Parathyroid adenoma (tissue), 2 donors: Measurements from ENCODE around the gene SERINC5.
"Not testable (repeated sequence)": the region's sequence is repeated elsewhere in the genome, so short reads cannot be mapped to it uniquely, and the experiment has no call there.

Experiments
- H2AFZ ChIP-seq: fragments of 300-600 bp; sonication (generic); one replicate; pipeline ENCODE4 v1.7.0; 2017; ENCODE audit warnings: antibody characterized with exemption, mild to moderate bottlenecking
- H3K27ac ChIP-seq: fragments of 300-600 bp; sonication (generic); one replicate; pipeline ENCODE4 v1.7.0; 2017
- H3K27me3 ChIP-seq: fragments of 300-600 bp; sonication (generic); one replicate; pipeline ENCODE4 v1.7.0; 2017; ENCODE audit warnings: low read length; ENCODE audit not compliant: control insufficient read depth, insufficient read depth
- H3K36me3 ChIP-seq: fragments of 300-600 bp; sonication (generic); one replicate; pipeline ENCODE4 v1.7.0; 2017; ENCODE audit warnings: low read length; ENCODE audit not compliant: control insufficient read depth, insufficient read depth
- H3K4me1 ChIP-seq: fragments of 300-600 bp; sonication (generic); one replicate; pipeline ENCODE4 v1.7.0; 2017; ENCODE audit warnings: control low read depth
- H3K4me2 ChIP-seq: fragments of 300-600 bp; sonication (generic); one replicate; pipeline ENCODE4 v1.7.0; 2017; ENCODE audit warnings: low read length
- H3K4me3 ChIP-seq: fragments of 300-600 bp; sonication (generic); one replicate; pipeline ENCODE4 v1.7.0; 2017; ENCODE audit warnings: low read depth, low read length
- H3K79me2 ChIP-seq: fragments of 300-600 bp; sonication (generic); one replicate; pipeline ENCODE4 v1.7.0; 2017; ENCODE audit warnings: control low read depth
- H3K9ac ChIP-seq: fragments of 300-600 bp; sonication (generic); one replicate; pipeline ENCODE4 v1.7.0; 2017; ENCODE audit warnings: mild to moderate bottlenecking
- H3K9me3 ChIP-seq: fragments of 300-600 bp; sonication (generic); one replicate; pipeline ENCODE4 v1.7.0; 2017; ENCODE audit warnings: low read length; ENCODE audit not compliant: control insufficient read depth
- TF ChIP-seq, protein P1 (sequence below): fragments of 300-600 bp; sonication (generic); IDR thresholded peaks from one replicate; pipeline ENCODE4 v1.7.0; 2017; ENCODE audit warnings: antibody characterized with exemption, mild to moderate bottlenecking
- donor health status: primary hyperparathyroidism.

SERINC5 gene

DNA sequence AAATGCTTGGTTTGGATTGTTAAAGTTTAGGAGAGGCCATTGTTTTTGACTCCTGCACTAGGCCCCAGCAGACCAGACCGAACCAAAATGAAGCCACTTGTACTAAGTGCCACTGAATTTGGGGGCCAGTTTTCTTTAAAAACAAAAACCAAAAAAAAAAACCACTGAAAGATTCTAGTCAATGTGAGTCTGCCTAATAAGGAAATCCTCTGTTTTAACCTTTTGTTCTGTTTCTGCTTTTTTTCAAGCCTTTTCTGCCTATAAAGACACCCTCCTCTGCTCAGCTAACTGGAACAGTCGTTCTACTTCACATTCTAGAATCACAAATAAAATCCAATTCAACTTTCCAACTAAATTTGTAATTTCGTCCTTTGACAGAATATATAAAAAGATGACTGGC lies 64.9 kb downstream of the SERINC5 start:
- Histone ChIP-seq H3K27me3 (no peaks in the 10 kb centered on the region), H3K36me3 (no peaks in the 10 kb centered on the region), H3K9me3 (no peaks in the 10 kb centered on the region), H3K27ac (no peak overlapping the region), H3K9ac (no peak overlapping the region), H3K4me3 (no peak overlapping the region), H3K4me2 (no peak overlapping the region), H3K4me1 (peaks cover 29% of the 10 kb centered on the region), H3K79me2 (peaks cover 3% of the 10 kb centered on the region), H2AFZ (no peak overlapping the region)
- TF ChIP-seq, protein P1, sequence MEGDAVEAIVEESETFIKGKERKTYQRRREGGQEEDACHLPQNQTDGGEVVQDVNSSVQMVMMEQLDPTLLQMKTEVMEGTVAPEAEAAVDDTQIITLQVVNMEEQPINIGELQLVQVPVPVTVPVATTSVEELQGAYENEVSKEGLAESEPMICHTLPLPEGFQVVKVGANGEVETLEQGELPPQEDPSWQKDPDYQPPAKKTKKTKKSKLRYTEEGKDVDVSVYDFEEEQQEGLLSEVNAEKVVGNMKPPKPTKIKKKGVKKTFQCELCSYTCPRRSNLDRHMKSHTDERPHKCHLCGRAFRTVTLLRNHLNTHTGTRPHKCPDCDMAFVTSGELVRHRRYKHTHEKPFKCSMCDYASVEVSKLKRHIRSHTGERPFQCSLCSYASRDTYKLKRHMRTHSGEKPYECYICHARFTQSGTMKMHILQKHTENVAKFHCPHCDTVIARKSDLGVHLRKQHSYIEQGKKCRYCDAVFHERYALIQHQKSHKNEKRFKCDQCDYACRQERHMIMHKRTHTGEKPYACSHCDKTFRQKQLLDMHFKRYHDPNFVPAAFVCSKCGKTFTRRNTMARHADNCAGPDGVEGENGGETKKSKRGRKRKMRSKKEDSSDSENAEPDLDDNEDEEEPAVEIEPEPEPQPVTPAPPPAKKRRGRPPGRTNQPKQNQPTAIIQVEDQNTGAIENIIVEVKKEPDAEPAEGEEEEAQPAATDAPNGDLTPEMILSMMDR = no peak

DNA sequence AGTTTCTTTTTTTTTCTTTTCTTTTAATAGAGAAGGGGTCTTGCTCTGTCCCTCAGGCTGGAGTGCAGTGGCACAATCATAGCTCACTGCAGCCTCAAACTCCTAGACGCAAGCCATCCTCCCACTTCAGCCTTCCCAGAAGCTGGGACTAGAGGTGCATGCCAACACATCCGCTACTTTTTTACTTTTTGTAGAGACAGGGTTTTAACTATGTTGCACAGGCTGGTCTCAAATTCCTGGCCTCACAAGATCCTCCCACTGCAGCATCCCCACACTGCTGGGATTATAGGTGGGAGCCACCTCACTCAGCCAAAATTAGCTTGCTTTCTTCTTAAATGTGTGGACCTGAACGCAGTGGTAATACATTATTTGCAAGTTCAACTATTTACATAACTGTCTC lies 66.1 kb downstream of the SERINC5 start:
- Histone ChIP-seq H3K4me2 (no peak overlapping the region), H2AFZ (no peak overlapping the region), H3K9me3 (no peaks in the 10 kb centered on the region), H3K27ac (no peak overlapping the region), H3K27me3 (no peaks in the 10 kb centered on the region), H3K79me2 (peaks cover 10% of the 10 kb centered on the region), H3K9ac (no peak overlapping the region), H3K4me3 (no peak overlapping the region), H3K4me1 (peaks cover 29% of the 10 kb centered on the region), H3K36me3 (no peaks in the 10 kb centered on the region)
- TF ChIP-seq, protein P1 = no peak

DNA sequence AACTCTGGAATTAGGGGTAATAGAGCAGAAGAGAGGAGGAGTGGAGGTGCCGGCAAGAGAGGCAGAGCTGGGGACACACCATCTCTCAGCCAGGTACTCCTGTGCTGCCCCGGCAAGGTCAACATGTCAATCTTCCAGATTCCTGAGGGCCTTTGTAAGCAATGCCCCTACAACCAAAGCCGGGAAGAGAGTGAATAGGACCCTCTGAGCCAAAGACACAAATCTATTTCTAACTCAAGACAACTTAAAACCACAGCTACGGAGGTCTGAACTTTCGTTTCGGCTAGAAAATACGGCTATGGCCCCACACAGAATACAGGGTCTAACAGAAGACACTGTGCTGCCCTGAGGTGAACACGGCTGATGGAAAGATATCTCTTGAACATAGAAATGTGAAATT lies 66.6 kb downstream of the SERINC5 start:
- Histone ChIP-seq H3K4me2 (no peak overlapping the region), H3K27ac (no peak overlapping the region), H3K9ac (no peak overlapping the region), H3K4me1 (peaks cover 29% of the 10 kb centered on the region), H3K9me3 (no peaks in the 10 kb centered on the region), H3K36me3 (no peaks in the 10 kb centered on the region), H3K27me3 (no peaks in the 10 kb centered on the region), H2AFZ (peak overlapping the region; percentile 57), H3K4me3 (no peak overlapping the region), H3K79me2 (peaks cover 10% of the 10 kb centered on the region)
- TF ChIP-seq, protein P1 = no peak

DNA sequence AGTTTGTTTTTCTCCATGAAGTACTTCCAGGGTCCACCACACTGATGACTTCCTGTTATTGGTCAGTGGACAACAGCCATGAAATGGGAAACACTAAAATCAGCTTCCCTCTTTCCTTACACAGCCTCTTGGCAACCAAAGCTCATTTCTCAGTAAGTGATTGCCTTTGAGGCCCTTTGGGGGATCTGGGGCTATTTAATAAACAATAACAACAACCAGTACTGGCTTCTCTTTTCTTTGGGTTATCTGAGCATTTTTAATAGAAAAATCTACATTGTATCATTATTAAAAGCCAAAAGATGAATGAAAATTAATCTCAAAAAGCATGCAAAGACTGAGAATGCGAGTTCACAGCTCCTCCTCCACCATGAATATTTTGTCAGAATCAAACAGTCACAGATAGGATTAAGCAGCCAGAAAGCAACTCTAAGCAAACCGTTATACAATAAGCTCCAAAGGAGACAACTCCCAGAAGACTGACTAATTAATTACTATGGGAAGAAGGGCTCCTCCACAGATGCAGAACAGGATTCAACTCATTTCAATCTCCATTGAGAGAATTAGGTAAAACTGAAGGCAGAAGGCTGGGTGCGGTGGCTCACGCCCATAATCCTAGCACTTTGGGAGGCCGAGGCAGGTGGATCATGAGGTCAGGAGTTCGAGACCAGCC lies 68.3 kb downstream of the SERINC5 start:
- TF ChIP-seq, protein P1 = no peak
- no peak overlapping the region for H3K4me2 ChIP-seq
- H3K27me3 ChIP-seq = no peaks in the 10 kb centered on the region
- H3K27ac ChIP-seq = no peak overlapping the region
- no peaks in the 10 kb centered on the region for H3K9me3 ChIP-seq
- H3K4me1 ChIP-seq = peaks cover 14% of the 10 kb centered on the region
- H2AFZ ChIP-seq = no peak overlapping the region
- H3K4me3 ChIP-seq = no peak overlapping the region
- H3K36me3 ChIP-seq = no peaks in the 10 kb centered on the region
- H3K9ac ChIP-seq = no peak overlapping the region
- peaks cover 14% of the 10 kb centered on the region for H3K79me2 ChIP-seq

DNA sequence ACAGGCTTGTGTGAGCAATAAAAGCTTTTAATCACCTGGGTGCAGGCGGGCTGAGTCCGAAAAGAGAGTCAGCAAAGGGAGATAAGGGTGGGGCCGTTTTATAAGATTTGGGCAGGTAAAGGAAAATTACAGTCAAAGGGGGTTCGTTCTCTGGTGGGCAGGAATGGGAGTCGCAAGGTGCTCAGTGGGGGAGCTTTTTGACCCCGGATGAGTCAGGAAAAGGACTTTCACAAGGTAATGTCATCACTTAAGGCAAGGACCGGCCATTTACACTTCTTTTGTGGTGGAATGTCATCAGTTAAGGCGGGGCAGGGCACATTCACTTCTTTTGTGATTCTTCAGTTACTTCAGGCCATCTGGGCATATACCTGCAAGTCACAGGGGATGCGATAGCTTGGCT lies 70.3 kb downstream of the SERINC5 start:
- H3K4me3 ChIP-seq, H2AFZ ChIP-seq, H3K4me2 ChIP-seq, H3K9me3 ChIP-seq, H3K27me3 ChIP-seq, H3K9ac ChIP-seq, H3K27ac ChIP-seq, H3K36me3 ChIP-seq: not testable (repeated sequence)
- peaks cover 17% of the 10 kb centered on the region for H3K4me1 ChIP-seq
- peaks cover 14% of the 10 kb centered on the region for H3K79me2 ChIP-seq
